ENCODE data around the gene DMRTA2.

DMRTA2 gene

GRCh38 chr1:50419192-50419906 is 3.9 kb downstream of the DMRTA2 start:
- H3K36me3 ChIP-seq (ENCODE audit: insufficient read depth, insufficient read length, low read length), result no peaks in the 10 kb centered on the region
- peak overlapping the region; percentile 37 for H3K9ac ChIP-seq (ENCODE audit: insufficient read length, low read depth)
- H3K4me1 ChIP-seq (ENCODE audit: insufficient read depth, insufficient read length), result peaks cover 28% of the 10 kb centered on the region
- no peaks in the 10 kb centered on the region for H3K9me3 ChIP-seq (ENCODE audit: insufficient read depth, low read length)
- H3K27me3 ChIP-seq (ENCODE audit: insufficient read depth, insufficient read length), result peaks cover 100% of the 10 kb centered on the region
- peak overlapping the region; percentile 45 for H3K4me3 ChIP-seq (ENCODE audit: insufficient read length, low read depth)
- peak; percentile 100 for TF ChIP-seq SUZ12 (IDR thresholded peaks at IDR 0.05; ENCODE audit: extremely low read depth, insufficient read depth, insufficient read length)
- TF ChIP-seq YY1 (IDR thresholded peaks at IDR 0.05; ENCODE audit: insufficient read depth, insufficient read length), result no peak
- no peak for TF ChIP-seq ZNF274 (IDR thresholded peaks at IDR 0.05; ENCODE audit: low read depth, low read length)
- no peak for DNase-seq (ENCODE audit: low read depth, low spot score)

GRCh38 chr1:50418600-50419109 is 4.6 kb downstream of the DMRTA2 start:
- Histone ChIP-seq H3K9ac (ENCODE audit: insufficient read length, low read depth) (peak overlapping the region; percentile 65), H3K27me3 (ENCODE audit: insufficient read depth, insufficient read length) (peaks cover 100% of the 10 kb centered on the region), H3K4me1 (ENCODE audit: insufficient read depth, insufficient read length) (peaks cover 28% of the 10 kb centered on the region), H3K9me3 (ENCODE audit: insufficient read depth, low read length) (no peaks in the 10 kb centered on the region), H3K4me3 (ENCODE audit: insufficient read length, low read depth) (peak overlapping the region; percentile 45), H3K36me3 (ENCODE audit: insufficient read depth, insufficient read length, low read length) (no peaks in the 10 kb centered on the region)
- no peak for DNase-seq (ENCODE audit: low read depth, low spot score)
- TF ChIP-seq SUZ12 (IDR thresholded peaks at IDR 0.05; ENCODE audit: extremely low read depth, insufficient read depth, insufficient read length), result peak; percentile 100
- TF ChIP-seq ZNF274 (IDR thresholded peaks at IDR 0.05; ENCODE audit: low read depth, low read length), result no peak

- no peak overlapping the region for H3K9ac ChIP-seq (ENCODE audit: insufficient read length, low read depth)
- 0 out of 2 replicates have a peak, but pooled peaks cover under 1% of the 10 kb centered on the region for H3K9me3 ChIP-seq (ENCODE audit: insufficient read depth, low read length)
- no peaks in the 10 kb centered on the region for H3K36me3 ChIP-seq (ENCODE audit: insufficient read depth, insufficient read length, low read length)
- H3K27me3 ChIP-seq (ENCODE audit: insufficient read depth, insufficient read length), result peaks cover 100% of the 10 kb centered on the region
- peak overlapping the region; percentile 45 for H3K4me3 ChIP-seq (ENCODE audit: insufficient read length, low read depth)
- H3K4me1 ChIP-seq (ENCODE audit: insufficient read depth, insufficient read length), result peaks cover 27% of the 10 kb centered on the region
- TF ChIP-seq YY1 (IDR thresholded peaks at IDR 0.05; ENCODE audit: insufficient read depth, insufficient read length) (no peak), SUZ12 (IDR thresholded peaks at IDR 0.05; ENCODE audit: extremely low read depth, insufficient read depth, insufficient read length) (no peak), ZNF274 (IDR thresholded peaks at IDR 0.05; ENCODE audit: low read depth, low read length) (no peak)
- no peak for DNase-seq (ENCODE audit: low read depth, low spot score)
Observed at GRCh38 chr1:50417946-50418599, 5.2 kb downstream of the DMRTA2 start.

- Histone ChIP-seq H3K4me3 (ENCODE audit: insufficient read length, low read depth) (no peak overlapping the region), H3K9ac (ENCODE audit: insufficient read length, low read depth) (no peak overlapping the region), H3K4me1 (ENCODE audit: insufficient read depth, insufficient read length) (peaks cover 21% of the 10 kb centered on the region), H3K27me3 (ENCODE audit: insufficient read depth, insufficient read length) (peaks cover 100% of the 10 kb centered on the region), H3K36me3 (ENCODE audit: insufficient read depth, insufficient read length, low read length) (no peaks in the 10 kb centered on the region), H3K9me3 (ENCODE audit: insufficient read depth, low read length) (0 out of 2 replicates have a peak, but pooled peaks cover 5% of the 10 kb centered on the region)
- DNase-seq (ENCODE audit: low read depth, low spot score), result no peak
- TF ChIP-seq SUZ12 (IDR thresholded peaks at IDR 0.05; ENCODE audit: extremely low read depth, insufficient read depth, insufficient read length) (peak; percentile 44), ZNF274 (IDR thresholded peaks at IDR 0.05; ENCODE audit: low read depth, low read length) (no peak)
Observed at GRCh38 chr1:50417507-50417906, 5.7 kb downstream of the DMRTA2 start.

GRCh38 chr1:50416553-50417453 is 6.4 kb downstream of the DMRTA2 start:
- DNase-seq (ENCODE audit: low read depth, low spot score), result no peak
- Histone ChIP-seq H3K4me1 (ENCODE audit: insufficient read depth, insufficient read length) (peaks cover 19% of the 10 kb centered on the region), H3K4me3 (ENCODE audit: insufficient read length, low read depth) (peak overlapping the region; percentile 40), H3K9me3 (ENCODE audit: insufficient read depth, low read length) (0 out of 2 replicates have a peak, but pooled peaks cover 5% of the 10 kb centered on the region), H3K36me3 (ENCODE audit: insufficient read depth, insufficient read length, low read length) (no peaks in the 10 kb centered on the region), H3K27me3 (ENCODE audit: insufficient read depth, insufficient read length) (peaks cover 100% of the 10 kb centered on the region), H3K9ac (ENCODE audit: insufficient read length, low read depth) (peak overlapping the region; percentile 21)
- TF ChIP-seq SUZ12 (IDR thresholded peaks at IDR 0.05; ENCODE audit: extremely low read depth, insufficient read depth, insufficient read length) (peak; percentile 99), ZNF274 (IDR thresholded peaks at IDR 0.05; ENCODE audit: low read depth, low read length) (no peak)

GRCh38 chr1:50416150-50416527 is 7.1 kb downstream of the DMRTA2 start:
- peaks cover 19% of the 10 kb centered on the region for H3K4me1 ChIP-seq (ENCODE audit: insufficient read depth, insufficient read length)
- H3K9me3 ChIP-seq (ENCODE audit: insufficient read depth, low read length), result 0 out of 2 replicates have a peak, but pooled peaks cover 5% of the 10 kb centered on the region
- TF ChIP-seq YY1 (IDR thresholded peaks at IDR 0.05; ENCODE audit: insufficient read depth, insufficient read length) (no peak), ZNF274 (IDR thresholded peaks at IDR 0.05; ENCODE audit: low read depth, low read length) (no peak), SUZ12 (IDR thresholded peaks at IDR 0.05; ENCODE audit: extremely low read depth, insufficient read depth, insufficient read length) (no peak)
- H3K27me3 ChIP-seq (ENCODE audit: insufficient read depth, insufficient read length), result peaks cover 100% of the 10 kb centered on the region
- H3K9ac ChIP-seq (ENCODE audit: insufficient read length, low read depth), result no peak overlapping the region
- no peak for DNase-seq (ENCODE audit: low read depth, low spot score)
- H3K4me3 ChIP-seq (ENCODE audit: insufficient read length, low read depth), result peak overlapping the region; percentile 37
- H3K36me3 ChIP-seq (ENCODE audit: insufficient read depth, insufficient read length, low read length), result no peaks in the 10 kb centered on the region
